GM12878 (cell line): ENCODE results near the gene MBNL3. TPM values are rescaled to one million over a fixed set of nuclear protein-coding genes. Genes with fewer than 3 reads are reported as not detected.

Source experiments
- ATAC-seq: fragments of 200-7000 bp; cut with Tn5 transposase; 3 replicates; pipeline ENCODE4 v1.9.1; 2020; ENCODE audit warnings: mild to moderate bottlenecking, moderate library complexity
- BruUV-seq: library from RNA; stranded (reverse); fragments of 400-500 nt; replicated peaks from 2 replicates; lab custom pipeline; 2021; lab: Mats Ljungman, UMichigan
- CTCF ChIA-PET: fragments of 300-600 bp; sonication (Branson Sonifier 250); formaldehyde crosslinking; extraction: SDS; loops from one replicate; lab custom pipeline; 2021; ENCODE audit warnings: inconsistent platforms; lab: Yijun Ruan, JAX
- POLR2A ChIA-PET: fragments of 350-600 bp; formaldehyde crosslinking; extraction: SDS; loops from one replicate; lab custom pipeline; 2021; ENCODE audit warnings: inconsistent platforms; lab: Charles Lee
- RAD21 ChIA-PET: fragments of 300-600 bp; sonication (Branson Sonifier 250); formaldehyde crosslinking; loops from one replicate; lab custom pipeline; 2023; ENCODE audit warnings: antibody characterized with exemption; ENCODE audit not compliant: unreplicated experiment; lab: Charles Lee
- SMC1A ChIA-PET: fragments of 300-600 bp; sonication (Branson Sonifier 250); formaldehyde crosslinking; loops from one replicate; lab custom pipeline; 2023; ENCODE audit not compliant: unreplicated experiment, uncharacterized antibody; lab: Charles Lee
- DNase-seq: peaks from one replicate; pipeline ENCODE4 v3.0.0-alpha.2; 2011; ENCODE audit warnings: low read depth, low spot score
- FAIRE-seq: peaks from 3 replicates; lab custom pipeline; 2011; peaks lifted over from hg19 to GRCh38; lab: Jason Lieb, UNC
- H2AFZ ChIP-seq: 2 replicates; pipeline ENCODE4 v1.6.0; 2011; ENCODE audit warnings: low read depth, low read length, control low read depth; ENCODE audit not compliant: control insufficient read depth
- H3K27ac ChIP-seq: 2 replicates; pipeline ENCODE4 v1.5.1; 2011; ENCODE audit warnings: control low read depth; ENCODE audit not compliant: control insufficient read depth, insufficient read depth
- H3K27me3 ChIP-seq, 2 experiments: replicated peaks in 1 of 2; 2 replicates each; pipeline versions ENCODE4 v1.6.0 to v1.6.1; 2011; ENCODE audit warnings: low read length in 1 of 2; ENCODE audit not compliant: control insufficient read depth in 2 of 2, insufficient read depth in 2 of 2
- H3K36me3 ChIP-seq, 2 experiments: 2 replicates each; pipeline ENCODE4 v1.5.1; 2011; ENCODE audit warnings: low read length in 1 of 2; ENCODE audit not compliant: control insufficient read depth in 2 of 2, insufficient read depth in 2 of 2
- H3K4me1 ChIP-seq: 2 replicates; pipeline ENCODE4 v1.6.1; 2011; ENCODE audit warnings: mild to moderate bottlenecking, low read length, moderate library complexity, mixed read lengths; ENCODE audit not compliant: control insufficient read depth, insufficient read depth
- H3K4me2 ChIP-seq: 2 replicates; pipeline ENCODE4 v1.6.0; 2011; ENCODE audit warnings: control low read depth; ENCODE audit not compliant: control insufficient read depth, insufficient read depth
- H3K4me3 ChIP-seq: fragments of 200-600 bp; sonication (generic); 2 replicates; pipeline ENCODE4 v1.5.1; 2016
- H3K79me2 ChIP-seq: 2 replicates; pipeline ENCODE4 v1.6.0; 2011; ENCODE audit warnings: low read length; ENCODE audit not compliant: control insufficient read depth, insufficient read depth
- H3K9ac ChIP-seq: 2 replicates; pipeline ENCODE4 v1.8.0; 2011; ENCODE audit warnings: low read length, control low read depth, mixed read lengths; ENCODE audit not compliant: control insufficient read depth, insufficient read depth
- H3K9me3 ChIP-seq: replicated peaks from 3 replicates; pipeline ENCODE4 v1.5.1; 2011; ENCODE audit warnings: mild to moderate bottlenecking, low read length; ENCODE audit not compliant: control insufficient read depth, insufficient read depth
- H4K20me1 ChIP-seq: 2 replicates; pipeline ENCODE4 v1.6.0; 2011; ENCODE audit not compliant: control insufficient read depth, insufficient read depth
- BCL3 ChIP-seq: IDR thresholded peaks from 2 replicates; pipeline ENCODE4 v1.6.1; 2011; ENCODE audit warnings: borderline replicate concordance, low read depth, mild to moderate bottlenecking, moderate library complexity, low read length; ENCODE audit not compliant: insufficient read depth, poor library complexity, severe bottlenecking
- BRCA1 ChIP-seq: IDR thresholded peaks from 2 replicates; pipeline ENCODE4 v1.6.1; 2011; ENCODE audit warnings: low read depth, low read length, improper control_type of control experiment
- NR2C2 ChIP-seq: IDR thresholded peaks from 2 replicates; pipeline ENCODE4 v1.6.1; 2011; ENCODE audit warnings: borderline replicate concordance, low read depth; ENCODE audit not compliant: control insufficient read depth, insufficient read length
- PRDM15 ChIP-seq: fragments of 450-650 bp; formaldehyde crosslinking; IDR thresholded peaks from 2 replicates; pipeline ENCODE4 v1.4.0; 2020; ENCODE audit warnings: mild to moderate bottlenecking, moderate library complexity
- WGBS: methylation state at CpG from one replicate; pipeline ENCODE4 v1.1.6; 2016; ENCODE audit warnings: low lambda C conversion rate; ENCODE audit not compliant: insufficient replicate concordance, insufficient coverage; ENCODE audit errors: missing lambda C conversion rate; 5-methylcytosine and 5-hydroxymethylcytosine counted together
- in situ Hi-C: fragments of 300-500 bp; cut with MboI; formaldehyde crosslinking; loops from 9 replicates; pipeline ENCODE4 v1.14.3; 2018; ENCODE audit warnings: mixed read lengths
- intact Hi-C: fragments of 100-400 bp; cut with micrococcal nuclease; formaldehyde crosslinking; loops from one replicate; pipeline ENCODE4 v1.14.2; 2022; ENCODE audit not compliant: unreplicated experiment
- polyA plus RNA-seq, 11 experiments: library from polyadenylated mRNA; depleted of rRNA in 4 of 11; unstranded in 6 of 11; stranded (reverse) in 5 of 11; fragments of >200 nt; fragmentation: Nextera tagmentation in 4 of 11; fragmentation: Illumina TruSeq in 1 of 11; extraction: Ambion mirVana in 4 of 11; extraction: Trizol in 1 of 11; gene quantifications; 1 replicate in 1 of 11; 2 replicates in 10 of 11; pipeline versions ENCODE4 v1.2.1 to v1.2.3, GENCODE V29; 2011 to 2016; ENCODE audit warnings: inconsistent platforms in 2 of 11, missing spikeins in 2 of 11, low read depth in 1 of 11
- total RNA-seq, 4 experiments: library from RNA; depleted of rRNA in 3 of 4; stranded (reverse); fragments of >200 nt in 3 of 4; fragmentation: Illumina TruSeq in 1 of 4; extraction: Trizol in 1 of 4; gene quantifications; 2 replicates each; pipeline versions ENCODE4 v1.2.1 to v1.2.3, GENCODE V29; 2013 to 2021

MBNL3 gene
- total and polyA plus RNA-seq, 10 of the 15 experiments (the other 5 are each of a cell fraction or from before 2014, with no cell fraction given) = 3.4 to 33.1 (median 12.6) TPM

GRCh38 chrX:132480581-132481203, 8.1 kb downstream of the MBNL3 start (continued):
- TF ChIP-seq BRCA1 (no peak), PRDM15 (CRISPR knock-in tag) (no peak)

GRCh38 chrX:132474544-132475248, 14.1 kb downstream of the MBNL3 start:
- ChIA-PET SMC1A (no interaction called here), RAD21 (no interaction called here), POLR2A (no interaction called here), CTCF (no interaction called here)
- DNase-seq (no peak), FAIRE-seq (no peak), ATAC-seq (no peak)
- no peaks in the 10 kb centered on the region for H3K27me3 ChIP-seq
- BruUV-seq = no TSS peak
- H3K79me2 ChIP-seq = peaks cover 4% of the 10 kb centered on the region
- no peak overlapping the region for H3K4me2 ChIP-seq
- in situ Hi-C loops = no loop called here
- H3K9ac ChIP-seq = no peak overlapping the region
- WGBS = 100% methylated on average over 1 of the region's 1 CpG
- H3K4me3 ChIP-seq = no peak overlapping the region
- peaks cover 2% of the 10 kb centered on the region; the same call in 1 of the 2 replicates for H3K4me1 ChIP-seq
- intact Hi-C loops = no loop called here
- H3K27ac ChIP-seq = no peak overlapping the region
- TF ChIP-seq NR2C2 (no peak), BCL3 (no peak)
- no peaks in the 10 kb centered on the region for H3K9me3 ChIP-seq
- H4K20me1 ChIP-seq = no peaks in the 10 kb centered on the region
- no peak overlapping the region for H2AFZ ChIP-seq
- H3K36me3 ChIP-seq = no peaks in the 10 kb centered on the region
